CD14-positive monocyte (primary cell): ENCODE data around the gene SPAG8. TPM values are rescaled to one million over a fixed set of nuclear protein-coding genes. Genes with fewer than 3 reads are reported as not detected.

Experiments
- DNase-seq, 3 donors: peaks; one replicate each; pipeline ENCODE4 v3.0.0-alpha.2; 2011 to 2022
- H2AFZ ChIP-seq: 2 replicates; pipeline ENCODE4 v1.6.0; 2012; ENCODE audit warnings: mild to moderate bottlenecking, low read depth, low read length, inconsistent platforms; ENCODE audit not compliant: insufficient read depth, poor library complexity, severe bottlenecking
- H3K27ac ChIP-seq, 2 donors: 1 replicate in 1 of 2; 2 replicates in 1 of 2; pipeline ENCODE4 v1.5.1; 2012 to 2013; ENCODE audit warnings: low read length in 2 of 2, control low read depth in 1 of 2, inconsistent platforms in 1 of 2, low read depth in 1 of 2, mild to moderate bottlenecking in 1 of 2
- H3K27me3 ChIP-seq, 2 donors: one replicate each; pipeline versions ENCODE4 v1.6.0 to v1.6.1; 2011 to 2013; ENCODE audit warnings: low read length in 2 of 2; ENCODE audit not compliant: control insufficient read depth in 2 of 2, insufficient read depth in 2 of 2
- H3K36me3 ChIP-seq, 2 donors: replicated peaks in 1 of 2; 1 replicate in 1 of 2; 2 replicates in 1 of 2; pipeline versions ENCODE4 v1.5.1 to v1.6.1; 2012 to 2013; ENCODE audit warnings: low read length in 2 of 2, control low read depth in 1 of 2, inconsistent platforms in 1 of 2, mild to moderate bottlenecking in 1 of 2; ENCODE audit not compliant: insufficient read depth in 2 of 2, control insufficient read depth in 1 of 2
- H3K4me1 ChIP-seq, 2 donors: 1 replicate in 1 of 2; 2 replicates in 1 of 2; pipeline versions ENCODE4 v1.5.1 to v1.6.1; 2012 to 2013; ENCODE audit warnings: low read length in 2 of 2, control low read depth in 1 of 2, inconsistent platforms in 1 of 2, mild to moderate bottlenecking in 1 of 2, moderate library complexity in 1 of 2; ENCODE audit not compliant: insufficient read depth in 2 of 2, control insufficient read depth in 1 of 2
- H3K4me2 ChIP-seq: replicated peaks from 2 replicates; pipeline ENCODE3; 2012; ENCODE audit warnings: low read length, moderate library complexity, mild to moderate bottlenecking; ENCODE audit not compliant: poor library complexity, severe bottlenecking; ENCODE audit errors: extremely low read depth
- H3K4me3 ChIP-seq, 3 experiments: fragments of 200-600 bp in 1 of 3; sonication (generic) in 1 of 3; replicated peaks in 1 of 3; 1 replicate in 2 of 3; 2 replicates in 1 of 3; pipeline ENCODE4 v1.5.1; 2011 to 2013; ENCODE audit warnings: low read length in 3 of 3, mild to moderate bottlenecking in 3 of 3, control low read depth in 2 of 3, low read depth in 2 of 3, inconsistent platforms in 1 of 3, moderate library complexity in 1 of 3
- H3K79me2 ChIP-seq: 2 replicates; pipeline ENCODE4 v1.6.0; 2012; ENCODE audit warnings: mild to moderate bottlenecking, control low read depth, inconsistent platforms, low read length, moderate library complexity; ENCODE audit not compliant: insufficient read depth
- H3K9ac ChIP-seq: 2 replicates; pipeline ENCODE4 v1.6.0; 2017; ENCODE audit warnings: low read length, mild to moderate bottlenecking; ENCODE audit not compliant: insufficient read depth, poor library complexity, severe bottlenecking
- H3K9me3 ChIP-seq, 2 donors: replicated peaks in 1 of 2; 1 replicate in 1 of 2; 2 replicates in 1 of 2; pipeline versions ENCODE4 v1.5.1 to v1.6.1; 2012 to 2013; ENCODE audit warnings: low read length in 2 of 2, control low read depth in 1 of 2; ENCODE audit not compliant: control insufficient read depth in 1 of 2, insufficient read depth in 1 of 2
- H4K20me1 ChIP-seq: 2 replicates; pipeline ENCODE4 v1.6.0; 2012; ENCODE audit warnings: mild to moderate bottlenecking, low read length, control low read depth, moderate library complexity; ENCODE audit not compliant: insufficient read depth
- H3K27ac Mint-ChIP-seq, 7 donors: one replicate each; pipeline ENCODE4 v1.8.0; 2020; ENCODE audit warnings: mild to moderate bottlenecking in 7 of 7, mixed read lengths in 7 of 7, moderate library complexity in 6 of 7, inconsistent platforms in 2 of 7
- H3K27me3 Mint-ChIP-seq, 3 donors: one replicate each; pipeline ENCODE4 v1.8.0; 2021 to 2022; ENCODE audit warnings: low read depth in 3 of 3, mild to moderate bottlenecking in 3 of 3, mixed read lengths in 3 of 3, moderate library complexity in 3 of 3, inconsistent platforms in 1 of 3
- H3K36me3 Mint-ChIP-seq, 2 donors: one replicate each; pipeline ENCODE4 v1.8.0; 2020; ENCODE audit warnings: mixed read lengths in 2 of 2, inconsistent platforms in 1 of 2, mild to moderate bottlenecking in 1 of 2
- H3K4me1 Mint-ChIP-seq: one replicate; pipeline ENCODE4 v1.8.0; 2020; ENCODE audit warnings: mild to moderate bottlenecking, mixed read lengths
- H3K4me3 Mint-ChIP-seq, 2 donors: one replicate each; pipeline ENCODE4 v1.8.0; 2020; ENCODE audit warnings: mild to moderate bottlenecking in 2 of 2, mixed read lengths in 2 of 2, moderate library complexity in 1 of 2
- H3K9me3 Mint-ChIP-seq, 7 donors: one replicate each; pipeline ENCODE4 v1.8.0; 2020 to 2022; ENCODE audit warnings: mixed read lengths in 7 of 7, mild to moderate bottlenecking in 6 of 7, moderate library complexity in 6 of 7, inconsistent platforms in 2 of 7
- CTCF ChIP-seq: fragments of 200-600 bp; IDR thresholded peaks from one replicate; pipeline ENCODE4 v1.8.0; 2022; ENCODE audit warnings: antibody characterized with exemption, mild to moderate bottlenecking
- WGBS: methylation state at CpG from one replicate; pipeline ENCODE4 v1.1.5; 2013; ENCODE audit warnings: missing lambda C conversion rate; ENCODE audit not compliant: insufficient coverage; 5-methylcytosine and 5-hydroxymethylcytosine counted together
- intact Hi-C, 2 donors: fragments of 100-400 bp; cut with micrococcal nuclease; formaldehyde crosslinking; loops; one replicate each; pipeline versions ENCODE4 v1.15.0 to v1.15.1; 2023
- polyA plus RNA-seq, 3 donors: library from polyadenylated mRNA; depleted of rRNA in 1 of 3; unstranded in 2 of 3; stranded (reverse) in 1 of 3; fragments of 300-500 nt in 2 of 3; fragments of >200 nt in 1 of 3; fragmentation: Illumina TruSeq in 2 of 3; gene quantifications; 1 replicate in 2 of 3; 2 replicates in 1 of 3; pipeline ENCODE4 v1.2.3, GENCODE V29; 2012 to 2021
- small RNA-seq: library from RNA; depleted of rRNA; stranded (forward); fragments of <200 nt; gene quantifications from one replicate; pipeline ENCODE3, GENCODE V24; 2012; ENCODE audit warnings: low read depth; ENCODE audit not compliant: insufficient read length

The SPAG8 gene
- polyA plus RNA-seq, 3 donors = 0.52 to 2.9 (median 0.68) TPM

DNA sequence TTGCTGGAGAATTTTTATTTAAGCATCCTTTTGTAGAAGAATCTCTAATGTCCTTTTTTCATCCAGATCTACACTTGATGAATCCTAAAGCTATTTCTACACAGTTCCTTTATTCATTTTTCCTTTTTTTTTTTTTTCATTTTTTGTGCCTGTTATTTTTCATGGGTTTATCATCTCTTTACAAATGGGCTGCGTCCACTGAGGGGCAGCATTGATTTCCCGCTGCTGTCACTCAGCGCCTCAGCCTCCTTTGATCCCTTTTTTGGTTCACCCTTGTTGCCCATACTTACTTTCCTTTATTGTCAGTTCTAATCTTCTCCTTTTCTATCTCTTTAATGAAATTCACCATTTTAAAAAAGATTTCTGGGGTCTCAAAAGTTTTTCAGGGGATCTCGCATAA, 52.3 kb downstream of the SPAG8 start:
- no peak overlapping the region for H3K4me3 Mint-ChIP-seq

More for the DNA sequence above, 52.3 kb downstream of the SPAG8 start:
- peaks cover 2 to 10% of the 10 kb centered on the region in 2 donors for H3K36me3 Mint-ChIP-seq
- intact Hi-C loops = no loop called here
- peaks cover 1 to 4% (median 2%) of the 10 kb centered on the region in 3 donors for H3K27me3 Mint-ChIP-seq
- Histone ChIP-seq H3K4me2 (no peak overlapping the region), H3K9ac (no peak overlapping the region), H3K27ac (no peak overlapping the region), H3K9me3 (no peaks in the 10 kb centered on the region), H3K79me2 (no peaks in the 10 kb centered on the region), H3K36me3 (peaks cover 0 to 4% of the 10 kb centered on the region in 2 donors), H3K4me1 (peaks cover 24 to 31% of the 10 kb centered on the region in 2 donors), H2AFZ (no peak overlapping the region), H4K20me1 (no peaks in the 10 kb centered on the region), H3K4me3 (no peak overlapping the region), H3K27me3 (no peaks in the 10 kb centered on the region)
- TF ChIP-seq CTCF = no peak
- no peak overlapping the region for H3K27ac Mint-ChIP-seq
- peaks cover 39% of the 10 kb centered on the region for H3K4me1 Mint-ChIP-seq
- H3K9me3 Mint-ChIP-seq = peaks cover 0 to 3% (median 3%) of the 10 kb centered on the region in 7 donors
- 100% methylated on average over 3 of the region's 4 CpGs for WGBS
- DNase-seq = no peak

Small RNA genes within 50 kb of the gene (small RNA-seq; reads per million reads assigned to genes)
- not detected for gene HINT2

Other genes starting within 250 kb of the SPAG8 start
- 10 to 100 TPM in 1 of 3 donors, 1 to 10 TPM in 2; 2.9 to 38.3 (median 2.9) TPM for gene TESK1, start 207.0 kb downstream of the SPAG8 start, polyA plus RNA-seq
- 1 to 10 TPM; 1.6 to 6.8 (median 1.8) TPM for gene CD72, start 193.8 kb downstream of the SPAG8 start, polyA plus RNA-seq
- under 1 TPM in 2 of 3 donors, not detected in 1; 0.27 to 0.36 TPM for gene SIT1, start 161.3 kb downstream of the SPAG8 start, polyA plus RNA-seq
- gene RMRP, start 154.2 kb downstream of the SPAG8 start, polyA plus RNA-seq = 10 to 100 TPM in 1 of 3 donors, not detected in 2; 13.3 TPM
- 10 to 100 TPM; 17.2 to 32.6 (median 23.2) TPM for gene CCDC107, start 154.0 kb downstream of the SPAG8 start, polyA plus RNA-seq
- gene ARHGEF39, start 147.1 kb downstream of the SPAG8 start, polyA plus RNA-seq = under 1 TPM; 0.13 to 0.53 (median 0.42) TPM
- gene CA9, start 138.3 kb downstream of the SPAG8 start, polyA plus RNA-seq = not detected
- gene TPM2, start 122.3 kb downstream of the SPAG8 start, polyA plus RNA-seq = 1 to 10 TPM in 1 of 3 donors, not detected in 2; 7.7 TPM
- 100 to 1,000 TPM in 1 of 3 donors, 10 to 100 TPM in 2; 46.6 to 251 (median 93.0) TPM for gene TLN1, start 80.1 kb downstream of the SPAG8 start, polyA plus RNA-seq
- gene CREB3, start 79.6 kb downstream of the SPAG8 start, polyA plus RNA-seq = 10 to 100 TPM; 17.4 to 38.7 (median 32.2) TPM
- gene GBA2, start 63.0 kb downstream of the SPAG8 start, polyA plus RNA-seq = 100 to 1,000 TPM in 1 of 3 donors, 10 to 100 TPM in 2; 18.1 to 130 (median 26.4) TPM
- gene RGP1, start 63.0 kb downstream of the SPAG8 start, polyA plus RNA-seq = 1 to 10 TPM; 2.3 to 9.0 (median 3.3) TPM
- gene MSMP, start 58.0 kb downstream of the SPAG8 start, polyA plus RNA-seq = not detected
- under 1 TPM in 1 of 3 donors, not detected in 2; 0.48 TPM for gene NPR2, start 20.7 kb downstream of the SPAG8 start, polyA plus RNA-seq
- gene HINT2, start 2.8 kb upstream of the SPAG8 start, polyA plus RNA-seq = 10 to 100 TPM; 19.9 to 64.5 (median 59.1) TPM
- gene FAM221B, start 16.5 kb upstream of the SPAG8 start, polyA plus RNA-seq = under 1 TPM in 2 of 3 donors, not detected in 1; 0.05 to 0.63 TPM
- gene TMEM8B, start 17.0 kb upstream of the SPAG8 start, polyA plus RNA-seq = 10 to 100 TPM in 1 of 3 donors, 1 to 10 TPM in 2; 2.6 to 11.6 (median 3.8) TPM
- not detected for gene OR13J1, start 58.1 kb upstream of the SPAG8 start, polyA plus RNA-seq
- gene HRCT1, start 93.9 kb upstream of the SPAG8 start, polyA plus RNA-seq = not detected
- gene SPAAR, start 97.2 kb upstream of the SPAG8 start, polyA plus RNA-seq = not detected
- gene OR2S2, start 145.9 kb upstream of the SPAG8 start, polyA plus RNA-seq = not detected
- 1 to 10 TPM; 5.0 to 5.2 (median 5.1) TPM for gene RECK, start 224.7 kb upstream of the SPAG8 start, polyA plus RNA-seq